Endothelial cell of umbilical vein (primary cell): ENCODE measurements around the gene ACSBG1.

ENCODE experiments used
- POLR2A ChIP-seq: IDR thresholded peaks from 2 replicates; pipeline ENCODE4 v1.6.1; 2012; ENCODE audit warnings: low read depth, mild to moderate bottlenecking, control low read depth, low read length
- POLR2AphosphoS5 ChIP-seq: IDR thresholded peaks from 2 replicates; pipeline ENCODE4 v1.6.1; 2012; ENCODE audit warnings: low read depth, mild to moderate bottlenecking, control low read depth, low read length, moderate library complexity; ENCODE audit not compliant: insufficient read depth
- TF ChIP-seq, protein P1 (sequence below), 2 donors: IDR thresholded peaks; 1 replicate in 1 of 2; 2 replicates in 1 of 2; pipeline ENCODE4 v1.5.1; 2011; ENCODE audit warnings: low read length in 2 of 2, mild to moderate bottlenecking in 2 of 2, moderate library complexity in 2 of 2, control low read depth in 1 of 2, inconsistent platforms in 1 of 2, low read depth in 1 of 2; ENCODE audit not compliant: insufficient read depth in 1 of 2; ENCODE audit errors: extremely low read depth in 1 of 2

DNA sequence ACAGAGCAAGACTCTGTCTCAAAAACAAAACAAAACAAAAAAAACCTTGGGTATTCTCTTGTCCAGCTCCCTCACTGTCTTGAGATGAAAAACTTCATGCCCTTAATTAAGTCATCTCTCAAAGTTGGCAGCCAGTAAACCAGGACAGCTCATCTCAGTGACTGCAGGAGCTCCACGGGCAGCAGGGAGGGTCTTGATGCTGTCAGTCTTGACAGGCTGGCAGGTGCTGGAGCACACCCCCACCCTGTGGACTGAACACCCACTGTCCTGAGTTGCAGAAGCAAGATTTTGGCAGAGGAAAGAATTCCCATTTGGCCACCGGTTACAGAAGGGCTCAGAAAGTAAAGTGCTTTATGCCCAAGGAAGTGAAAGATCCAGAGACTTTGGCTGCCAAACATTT is 38.0 kb upstream of the ACSBG1 start:
- TF ChIP-seq, protein P1, sequence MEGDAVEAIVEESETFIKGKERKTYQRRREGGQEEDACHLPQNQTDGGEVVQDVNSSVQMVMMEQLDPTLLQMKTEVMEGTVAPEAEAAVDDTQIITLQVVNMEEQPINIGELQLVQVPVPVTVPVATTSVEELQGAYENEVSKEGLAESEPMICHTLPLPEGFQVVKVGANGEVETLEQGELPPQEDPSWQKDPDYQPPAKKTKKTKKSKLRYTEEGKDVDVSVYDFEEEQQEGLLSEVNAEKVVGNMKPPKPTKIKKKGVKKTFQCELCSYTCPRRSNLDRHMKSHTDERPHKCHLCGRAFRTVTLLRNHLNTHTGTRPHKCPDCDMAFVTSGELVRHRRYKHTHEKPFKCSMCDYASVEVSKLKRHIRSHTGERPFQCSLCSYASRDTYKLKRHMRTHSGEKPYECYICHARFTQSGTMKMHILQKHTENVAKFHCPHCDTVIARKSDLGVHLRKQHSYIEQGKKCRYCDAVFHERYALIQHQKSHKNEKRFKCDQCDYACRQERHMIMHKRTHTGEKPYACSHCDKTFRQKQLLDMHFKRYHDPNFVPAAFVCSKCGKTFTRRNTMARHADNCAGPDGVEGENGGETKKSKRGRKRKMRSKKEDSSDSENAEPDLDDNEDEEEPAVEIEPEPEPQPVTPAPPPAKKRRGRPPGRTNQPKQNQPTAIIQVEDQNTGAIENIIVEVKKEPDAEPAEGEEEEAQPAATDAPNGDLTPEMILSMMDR (IDR thresholded peaks at IDR 0.05; ENCODE audit: extremely low read depth in 1 of 2, insufficient read depth in 1 of 2, low read depth in 1 of 2, low read length in 2 of 2), result no peak
- TF ChIP-seq POLR2A (no peak), POLR2AphosphoS5 (no peak)
